DND-41 (cell line): ENCODE data around the gene UQCRH.
A peak's percentile ranks its signal among the peaks of the same experiment; 100 is the strongest.

Experiments used
- ATAC-seq: fragments of 200-7000 bp; cut with Tn5 transposase; 3 replicates; pipeline ENCODE4 v1.9.1; 2021; ENCODE audit warnings: low read depth; ENCODE audit not compliant: insufficient read depth
- DNase-seq: peaks from one replicate; pipeline ENCODE4 v3.0.0-alpha.2; 2020
- H2AFZ ChIP-seq: 2 replicates; pipeline ENCODE4 v1.6.0; 2012; ENCODE audit warnings: low read depth, low read length
- H3K27ac ChIP-seq: 2 replicates; pipeline ENCODE4 v1.5.1; 2012; ENCODE audit warnings: low read length, inconsistent platforms
- H3K27me3 ChIP-seq: fragments of 200-600 bp; sonication (generic); 2 replicates; pipeline ENCODE4 v1.6.0; 2012; ENCODE audit warnings: low read length, mild to moderate bottlenecking, inconsistent platforms; ENCODE audit not compliant: insufficient read depth, poor library complexity
- H3K36me3 ChIP-seq: 2 replicates; pipeline ENCODE4 v1.5.1; 2012; ENCODE audit warnings: low read length, inconsistent platforms; ENCODE audit not compliant: insufficient read depth
- H3K4me1 ChIP-seq: 2 replicates; pipeline ENCODE4 v1.5.1; 2012; ENCODE audit warnings: mild to moderate bottlenecking, low read length; ENCODE audit not compliant: insufficient read depth
- H3K4me2 ChIP-seq: 2 replicates; pipeline ENCODE4 v1.6.0; 2012; ENCODE audit warnings: mild to moderate bottlenecking, moderate library complexity, low read length, inconsistent platforms; ENCODE audit not compliant: insufficient read depth
- H3K4me3 ChIP-seq, 2 experiments: fragments of 200-600 bp in 1 of 2; shearing (Covaris generic) in 1 of 2; 2 replicates each; pipeline ENCODE4 v1.5.1; 2012 to 2016; ENCODE audit warnings: inconsistent platforms in 2 of 2, low read length in 2 of 2, mild to moderate bottlenecking in 2 of 2, low read depth in 1 of 2, moderate library complexity in 1 of 2
- H3K79me2 ChIP-seq: 2 replicates; pipeline ENCODE4 v1.6.0; 2012; ENCODE audit warnings: low read length, inconsistent platforms; ENCODE audit not compliant: insufficient read depth
- H3K9ac ChIP-seq: 2 replicates; pipeline ENCODE4 v1.6.0; 2012; ENCODE audit warnings: low read depth, mild to moderate bottlenecking, inconsistent platforms, low read length, moderate library complexity
- H3K9me3 ChIP-seq: 2 replicates; pipeline ENCODE4 v1.5.1; 2012; ENCODE audit warnings: low read length, moderate library complexity, mild to moderate bottlenecking, inconsistent platforms; ENCODE audit not compliant: insufficient read depth, severe bottlenecking
- H4K20me1 ChIP-seq: 2 replicates; pipeline ENCODE4 v1.6.0; 2012; ENCODE audit warnings: low read length; ENCODE audit not compliant: insufficient read depth
- CTCF ChIP-seq: IDR thresholded peaks from 2 replicates; pipeline ENCODE4 v1.5.1; 2012; ENCODE audit warnings: borderline replicate concordance, low read length, moderate library complexity, mild to moderate bottlenecking; ENCODE audit not compliant: poor library complexity, severe bottlenecking; ENCODE audit errors: extremely low read depth
- EZH2 ChIP-seq: IDR thresholded peaks from 3 replicates; pipeline ENCODE4 v1.6.1; 2012; ENCODE audit warnings: borderline replicate concordance, low read depth, mild to moderate bottlenecking, moderate library complexity, low read length, inconsistent platforms; ENCODE audit not compliant: severe bottlenecking

Gene UQCRH

GRCh38 chr1:46284597-46285564, 18.6 kb upstream of the UQCRH start:
- Histone ChIP-seq H3K79me2 (peaks cover 5% of the 10 kb centered on the region), H2AFZ (no peak overlapping the region), H3K9ac (peak overlapping the region; percentile 48), H3K4me1 (peaks cover 32% of the 10 kb centered on the region), H3K27ac (peak overlapping the region; percentile 84), H3K36me3 (peaks cover 76% of the 10 kb centered on the region), H3K9me3 (no peaks in the 10 kb centered on the region), H3K4me3 (no peak overlapping the region), H3K4me2 (peak overlapping the region; percentile 46; the same call in 1 of the 2 replicates), H4K20me1 (peaks cover 15% of the 10 kb centered on the region), H3K27me3 (no peaks in the 10 kb centered on the region)
- DNase-seq: peak; percentile 44
- TF ChIP-seq CTCF (no peak), EZH2 (no peak)
- 0 out of 3 replicates have a peak, but pooled peaks have one; percentile 1 for ATAC-seq

GRCh38 chr1:46285730-46286477, 17.6 kb upstream of the UQCRH start:
- no peaks in the 10 kb centered on the region for H3K9me3 ChIP-seq

GRCh38 chr1:46288485-46289133, 14.9 kb upstream of the UQCRH start:
- Histone ChIP-seq H3K4me1 (peaks cover 32% of the 10 kb centered on the region), H2AFZ (no peak overlapping the region), H3K79me2 (peaks cover 5% of the 10 kb centered on the region), H3K4me2 (no peak overlapping the region), H3K27me3 (no peaks in the 10 kb centered on the region), H4K20me1 (peaks cover 15% of the 10 kb centered on the region), H3K36me3 (peaks cover 54% of the 10 kb centered on the region), H3K27ac (0 out of 2 replicates have a peak overlapping the region, but pooled peaks have one; percentile 28), H3K9me3 (no peaks in the 10 kb centered on the region), H3K9ac (no peak overlapping the region; the same call in 1 of the 2 replicates), H3K4me3 (no peak overlapping the region)
- no peak for TF ChIP-seq CTCF
- TF ChIP-seq EZH2: no peak
- DNase-seq (no peak), ATAC-seq (no peak)

More at GRCh38 chr1:46285730-46286477, 17.6 kb upstream of the UQCRH start:
- peak overlapping the region in 1 of 2 experiments; percentile 2; a peak in 1 of 4 replicates for H3K4me3 ChIP-seq
- peaks cover 69% of the 10 kb centered on the region for H3K36me3 ChIP-seq
- H4K20me1 ChIP-seq: peaks cover 15% of the 10 kb centered on the region
- peaks cover 32% of the 10 kb centered on the region for H3K4me1 ChIP-seq
- ATAC-seq (peak; percentile 91), DNase-seq (peak; percentile 95)
- TF ChIP-seq EZH2 (no peak), CTCF (peak; percentile 64)
- no peak overlapping the region for H2AFZ ChIP-seq
- peak overlapping the region; percentile 46 for H3K4me2 ChIP-seq
- peak overlapping the region; percentile 84 for H3K27ac ChIP-seq
- peaks cover 5% of the 10 kb centered on the region for H3K79me2 ChIP-seq
- no peaks in the 10 kb centered on the region for H3K27me3 ChIP-seq
- H3K9ac ChIP-seq: peak overlapping the region; percentile 48
